DMS 273 treated with DMSO at 0.1 percent for 48 hours (cell line): ENCODE data around the gene TINAGL1.

Experiments
- DNase-seq: peaks from one replicate; lab custom pipeline; 2025; lab: John Stamatoyannopoulos, UW

Gene TINAGL1

GRCh38 chr1:31576201-31576669, at the start of gene TINAGL1:
Gene TINAGL1 (plus strand): TSS chr1:31576515. CDS start chr1:31577149, 634 bp downstream.
- no peak for DNase-seq

- no peak for DNase-seq
Measured at GRCh38 chr1:31529999-31530684, 46.2 kb upstream of the TINAGL1 start.

- DNase-seq: no peak
Measured at GRCh38 chr1:31531177-31531999, 44.9 kb upstream of the TINAGL1 start.

DNA sequence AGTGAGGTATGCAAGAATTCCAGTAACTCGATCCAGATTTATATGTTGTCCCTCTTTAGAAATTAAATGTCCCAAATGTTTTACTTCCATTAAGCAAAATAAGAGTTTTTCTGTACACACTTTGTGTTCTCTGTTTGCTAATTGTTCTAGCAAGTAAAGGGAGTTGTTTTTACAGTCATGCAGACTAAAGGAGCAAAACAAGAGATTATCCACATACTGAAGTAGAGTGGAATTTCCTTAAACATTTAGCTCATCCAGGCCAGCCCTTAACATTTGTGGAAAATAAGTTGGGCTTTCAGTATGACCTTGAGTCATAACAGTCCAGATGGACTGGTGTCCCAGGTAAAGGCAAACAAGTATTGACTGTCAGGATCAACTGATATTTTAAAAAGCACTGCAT, 44.1 kb upstream of the TINAGL1 start:
- no peak for DNase-seq

- DNase-seq: no peak
Measured at GRCh38 chr1:31535561-31535960, 40.8 kb upstream of the TINAGL1 start.

DNA sequence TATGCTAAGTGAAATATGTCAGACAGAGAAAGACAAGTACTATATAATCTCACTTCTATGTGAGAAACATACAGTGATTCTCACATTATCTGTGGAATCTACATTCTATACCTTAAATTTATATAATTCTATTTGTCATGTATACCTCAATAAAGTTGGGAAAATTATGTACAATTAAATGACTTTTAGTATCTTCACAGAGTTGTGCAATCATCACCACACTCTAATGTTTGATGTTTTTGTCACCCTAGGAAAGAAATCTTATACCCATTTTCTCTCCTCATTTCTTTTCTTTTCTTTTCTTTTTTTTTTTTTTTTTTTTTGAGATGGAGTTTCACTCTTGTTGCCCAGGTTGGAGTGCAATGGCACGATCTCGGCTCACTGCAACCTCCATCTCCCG, 37.0 kb upstream of the TINAGL1 start:
- DNase-seq: no peak

- no peak for DNase-seq
Measured at GRCh38 chr1:31541194-31541593, 35.1 kb upstream of the TINAGL1 start.

- no peak for DNase-seq
Measured at GRCh38 chr1:31545927-31546540, 30.3 kb upstream of the TINAGL1 start.

GRCh38 chr1:31548534-31548906, 27.8 kb upstream of the TINAGL1 start:
- DNase-seq: no peak

DNA sequence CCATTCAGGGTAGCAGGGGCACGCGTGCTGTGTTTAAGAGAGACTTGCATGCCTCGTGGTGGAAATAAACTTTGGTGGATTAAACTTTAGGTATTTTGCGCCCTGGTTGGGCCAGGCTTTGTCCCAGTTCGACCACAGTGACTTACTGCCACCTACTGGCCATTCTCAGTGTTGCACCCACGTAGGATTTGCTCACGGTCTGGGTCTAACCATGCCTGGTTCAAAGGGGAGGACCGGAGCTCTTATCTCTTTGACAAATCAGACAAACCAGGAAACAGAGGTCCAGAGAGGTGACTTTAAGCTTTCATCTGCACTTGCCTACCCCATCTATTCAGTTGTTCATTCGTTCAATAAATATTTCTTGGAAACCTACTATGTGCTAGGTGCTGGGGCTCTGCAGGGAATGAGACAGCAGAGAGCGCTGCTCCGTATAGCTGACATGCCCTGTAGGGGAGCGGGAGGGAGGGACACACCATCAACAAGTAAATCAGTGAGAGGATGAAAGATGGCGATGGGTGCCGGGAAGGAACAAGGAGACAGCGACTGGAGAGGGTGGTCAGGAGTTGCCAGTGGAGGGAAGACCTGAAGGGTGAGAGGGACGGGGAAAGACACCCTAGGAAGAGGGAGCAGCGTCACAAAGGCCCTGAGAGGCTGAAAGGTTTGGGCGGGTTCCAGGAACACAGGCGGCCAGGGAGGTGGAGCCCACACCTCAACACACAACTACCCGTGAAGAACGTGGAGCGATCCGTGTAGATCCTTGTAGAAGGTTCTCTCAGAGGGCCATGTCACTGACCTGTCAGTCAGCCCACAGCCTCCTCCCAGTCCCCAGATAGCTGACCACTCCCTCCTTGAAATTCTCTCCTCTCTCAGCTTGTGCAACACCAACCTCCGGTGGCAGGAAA, 27.2 kb upstream of the TINAGL1 start:
- peak; percentile 70 for DNase-seq

DNA sequence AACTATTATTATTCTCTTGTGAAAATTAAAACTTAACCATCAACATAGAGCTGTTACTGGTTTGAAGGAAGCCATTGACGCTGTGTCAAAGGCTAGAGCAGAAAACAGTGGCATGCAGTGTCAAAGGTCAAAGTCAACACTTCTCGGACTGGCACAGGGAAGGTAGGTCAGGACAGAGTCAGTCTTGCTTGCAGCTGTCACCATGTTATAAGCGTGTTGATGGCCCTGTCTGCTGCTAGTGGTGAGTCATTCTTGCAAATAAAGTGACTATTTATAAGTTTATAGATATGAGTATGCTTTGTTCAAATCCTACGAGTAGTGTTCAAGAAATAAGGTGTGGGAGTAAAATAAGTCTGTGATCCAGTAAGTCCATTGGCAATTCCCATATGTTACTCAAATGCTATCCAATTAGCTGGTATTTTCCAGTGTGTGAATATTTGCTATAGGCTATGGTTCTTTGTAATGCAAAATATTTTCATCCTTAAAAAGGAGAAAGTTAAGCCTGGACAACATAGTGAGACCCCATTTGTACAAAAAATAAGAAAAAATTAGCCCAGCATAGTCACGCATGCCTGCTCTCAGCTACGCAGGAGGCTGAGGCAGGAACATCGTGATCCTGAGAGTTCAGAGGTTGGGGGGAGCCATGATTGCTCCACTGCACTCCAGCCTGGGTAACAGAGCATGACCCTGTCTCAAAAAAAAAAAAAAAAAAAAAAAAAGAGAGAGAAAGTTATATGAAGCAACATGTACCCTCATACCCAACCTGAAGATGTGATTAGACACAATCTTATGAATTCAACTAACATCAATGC, 26.3 kb upstream of the TINAGL1 start:
- no peak for DNase-seq

DNA sequence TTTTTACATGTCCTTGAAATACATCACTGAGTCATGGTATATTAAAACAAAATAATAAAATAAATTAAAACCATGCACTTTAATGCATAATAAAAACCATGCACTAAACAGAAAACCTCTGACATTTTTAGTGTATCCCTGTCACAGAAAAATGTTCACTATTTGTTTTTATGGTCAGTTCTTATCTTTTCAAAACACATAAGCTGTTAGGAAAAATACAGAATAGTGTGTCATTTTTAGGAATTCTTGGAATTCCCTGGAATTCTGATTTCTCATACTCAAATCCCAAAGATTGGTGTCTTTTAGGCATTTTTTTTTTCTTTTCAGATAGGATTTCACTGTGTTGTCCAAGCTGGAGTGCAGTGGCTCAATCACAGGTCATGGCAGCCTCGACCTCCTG, 25.1 kb upstream of the TINAGL1 start:
- no peak for DNase-seq

DNA sequence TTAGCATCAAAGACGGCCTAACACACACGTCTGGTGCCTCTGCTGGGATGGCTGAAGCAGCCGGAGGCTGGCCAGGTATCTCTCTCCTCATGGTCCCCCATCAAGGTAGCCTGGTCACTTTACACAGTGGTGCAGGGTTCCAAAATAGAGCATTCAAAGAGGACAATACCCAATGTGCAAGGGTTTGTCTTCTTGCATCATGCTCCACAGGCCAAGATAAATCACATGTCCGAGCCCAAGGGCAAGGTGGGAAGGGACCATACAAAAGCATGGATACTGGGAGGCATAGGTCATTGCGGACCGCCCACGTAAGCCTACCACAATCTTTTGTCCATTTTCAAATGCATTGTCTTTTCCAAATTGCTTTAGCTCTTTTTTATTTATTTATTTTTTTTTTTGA, 23.8 kb upstream of the TINAGL1 start:
- no peak for DNase-seq

DNA sequence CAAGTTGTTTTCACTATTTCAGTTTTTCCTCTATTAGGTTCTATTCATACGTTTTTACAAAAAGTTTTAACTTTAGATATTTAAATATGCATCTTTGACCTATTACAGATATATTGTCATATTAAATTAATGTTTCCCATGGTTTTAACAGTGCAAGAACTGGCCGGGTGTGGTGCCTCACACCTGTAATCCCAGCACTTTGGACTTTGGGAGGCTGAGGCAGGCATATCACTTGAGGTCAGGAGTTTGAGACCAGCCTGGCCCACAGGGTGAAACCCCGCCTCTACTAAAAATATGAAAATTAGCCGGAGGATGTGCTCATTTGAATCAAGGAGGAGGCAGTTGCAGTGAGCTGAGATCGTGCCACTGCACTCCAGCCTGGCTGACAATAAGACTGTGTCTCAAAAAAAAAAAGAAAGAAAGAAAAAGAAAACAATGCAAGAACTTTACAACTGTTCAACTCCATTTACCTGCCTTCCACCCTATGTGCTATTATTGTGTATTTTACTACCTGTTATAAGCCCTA, 19.8 kb upstream of the TINAGL1 start:
- DNase-seq: no peak

- DNase-seq: no peak
Measured at GRCh38 chr1:31559715-31560114, 16.6 kb upstream of the TINAGL1 start.

DNA sequence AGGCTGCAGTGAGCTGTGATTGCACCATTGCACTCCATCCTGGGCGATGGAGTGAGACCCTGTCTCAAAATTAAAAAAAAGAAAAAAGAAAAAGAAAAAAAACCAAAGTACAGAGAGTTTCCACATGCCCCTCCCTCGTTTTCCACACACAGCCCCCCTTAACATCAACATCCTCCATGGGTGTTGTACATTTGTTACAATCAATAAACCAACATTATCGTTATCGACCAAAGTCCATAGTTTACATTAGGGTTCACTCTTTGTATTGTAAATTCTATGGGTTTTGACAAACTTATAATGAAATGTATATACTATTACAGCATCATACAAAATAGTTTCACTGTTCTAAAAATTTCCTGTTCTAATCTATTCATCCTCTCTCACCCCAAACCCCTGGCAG, 15.9 kb upstream of the TINAGL1 start:
- no peak for DNase-seq

DNA sequence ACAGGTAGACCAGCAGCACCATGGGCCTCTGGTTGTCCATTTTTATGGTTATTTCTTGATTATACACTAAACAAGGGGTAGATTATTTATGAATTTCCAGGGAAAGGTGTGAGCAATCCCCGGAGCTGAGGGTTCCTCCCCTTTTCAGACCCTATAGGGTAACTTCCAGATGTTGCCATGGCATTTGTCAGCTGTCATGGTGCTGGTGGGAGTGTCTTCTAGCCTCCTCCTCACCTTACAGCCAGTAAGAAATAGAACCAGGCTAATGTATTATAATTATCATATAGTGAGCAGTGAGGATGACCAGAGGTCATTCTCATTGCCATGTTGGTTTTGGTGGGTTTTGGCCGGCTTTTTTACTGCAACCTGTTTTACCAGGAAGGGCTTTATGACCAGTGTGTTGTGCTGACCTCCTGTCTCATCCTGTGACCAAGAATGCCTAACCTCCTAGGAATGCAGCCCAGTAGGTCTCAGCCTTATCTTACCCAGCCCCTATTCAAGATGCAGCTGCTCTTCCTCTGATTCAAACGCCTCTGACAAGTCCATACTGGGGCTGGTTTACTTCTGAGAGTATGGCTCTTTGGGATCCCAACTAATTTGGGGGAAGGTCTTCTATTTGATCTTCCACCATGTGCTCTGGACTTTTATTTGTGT, 13.5 kb upstream of the TINAGL1 start:
- no peak for DNase-seq

DNA sequence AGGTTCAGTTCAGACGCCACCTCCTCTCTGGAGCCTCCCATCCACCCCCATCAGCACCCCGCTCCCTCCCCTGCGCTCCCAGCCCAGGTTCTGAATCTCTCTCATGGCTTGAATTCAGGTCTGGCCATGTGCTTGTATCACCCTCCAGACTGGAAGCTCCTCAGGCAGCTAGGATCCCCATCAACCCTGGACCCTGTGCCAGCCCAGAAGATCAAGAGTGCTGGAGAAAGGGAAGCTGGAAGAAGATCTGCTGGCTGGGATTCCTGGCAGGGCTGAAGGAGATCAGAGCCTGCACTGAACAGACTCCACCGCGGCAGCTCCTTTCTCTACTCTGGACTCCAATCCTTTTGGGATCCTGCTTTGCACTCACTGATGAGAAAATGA, 11.7 kb upstream of the TINAGL1 start:
- DNase-seq: no peak

GRCh38 chr1:31567956-31568570, 8.3 kb upstream of the TINAGL1 start:
- DNase-seq: no peak
